Measurements from ENCODE around the gene CYBC1. TPM values are rescaled to one million over a fixed set of nuclear protein-coding genes. Genes with fewer than 3 reads are reported as not detected.

The CYBC1 gene
- total and polyA plus RNA-seq, 2 of the 4 experiments (the other 2 are of a cell fraction), result 75.1 to 76.7 TPM

DNA sequence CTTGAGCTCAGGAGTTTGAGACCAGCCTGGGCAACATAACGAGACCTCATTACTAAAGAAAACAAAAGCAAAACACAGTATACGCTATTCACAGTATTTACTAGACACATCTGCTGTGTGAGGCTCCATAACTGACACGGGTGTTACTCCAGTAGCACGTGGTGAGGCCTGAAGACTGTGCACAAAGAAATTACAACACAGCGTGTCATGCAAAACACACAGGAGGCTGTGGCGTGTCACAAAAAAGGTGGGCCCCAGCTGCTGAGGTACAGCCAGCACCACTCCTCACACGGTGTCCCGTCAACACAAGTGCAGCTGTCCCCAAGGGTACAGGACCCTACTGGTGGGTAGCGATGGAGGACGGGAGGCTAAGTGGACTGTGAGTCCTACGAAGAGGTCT, 2.7 kb downstream of the CYBC1 start:
- DNase-seq (no peak), ATAC-seq (ENCODE audit: low read depth) (no peak)
- H4K91ac ChIP-seq (ENCODE audit: insufficient read depth, low read depth, low read length), result no peak overlapping the region
- peaks cover 32% of the 10 kb centered on the region for H3K36me3 ChIP-seq (ENCODE audit: control insufficient read depth, insufficient read depth, low read length)
- H4K5ac ChIP-seq (ENCODE audit: low read depth, low read length), result no peak overlapping the region
- TF ChIP-seq SMC3 (IDR thresholded peaks at IDR 0.05; ENCODE audit: low read depth, low read length) (no peak), MAZ (IDR thresholded peaks at IDR 0.05; ENCODE audit: borderline replicate concordance, low read depth, low read length) (no peak), RAD21 (IDR thresholded peaks at IDR 0.05; ENCODE audit: low read length) (no peak), MXI1 (IDR thresholded peaks at IDR 0.05; ENCODE audit: borderline replicate concordance, low read depth, low read length) (no peak), RCOR1 (IDR thresholded peaks at IDR 0.05; ENCODE audit: insufficient replicate concordance, low read length) (no peak), CHD1 (IDR thresholded peaks at IDR 0.05; ENCODE audit: low read depth, low read length) (no peak), FOS (IDR thresholded peaks at IDR 0.05; ENCODE audit: low read depth, low read length) (no peak), POLR2A (IDR thresholded peaks at IDR 0.05; ENCODE audit: low read depth, low read length) (no peak), BHLHE40 (IDR thresholded peaks at IDR 0.05; ENCODE audit: low read depth, low read length) (no peak), CEBPB (IDR thresholded peaks at IDR 0.05; ENCODE audit: low read depth, low read length) (no peak), MAFK (IDR thresholded peaks at IDR 0.05; ENCODE audit: low read depth, low read length) (no peak), NFE2L2 (IDR thresholded peaks at IDR 0.05; ENCODE audit: low read depth, low read length) (no peak), RFX5 (IDR thresholded peaks at IDR 0.05; ENCODE audit: low read depth, low read length) (no peak)
- TF ChIP-seq, protein P1, sequence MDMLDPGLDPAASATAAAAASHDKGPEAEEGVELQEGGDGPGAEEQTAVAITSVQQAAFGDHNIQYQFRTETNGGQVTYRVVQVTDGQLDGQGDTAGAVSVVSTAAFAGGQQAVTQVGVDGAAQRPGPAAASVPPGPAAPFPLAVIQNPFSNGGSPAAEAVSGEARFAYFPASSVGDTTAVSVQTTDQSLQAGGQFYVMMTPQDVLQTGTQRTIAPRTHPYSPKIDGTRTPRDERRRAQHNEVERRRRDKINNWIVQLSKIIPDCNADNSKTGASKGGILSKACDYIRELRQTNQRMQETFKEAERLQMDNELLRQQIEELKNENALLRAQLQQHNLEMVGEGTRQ (IDR thresholded peaks at IDR 0.05; ENCODE audit: low read depth, low read length), result no peak
- TF ChIP-seq, protein P2, sequence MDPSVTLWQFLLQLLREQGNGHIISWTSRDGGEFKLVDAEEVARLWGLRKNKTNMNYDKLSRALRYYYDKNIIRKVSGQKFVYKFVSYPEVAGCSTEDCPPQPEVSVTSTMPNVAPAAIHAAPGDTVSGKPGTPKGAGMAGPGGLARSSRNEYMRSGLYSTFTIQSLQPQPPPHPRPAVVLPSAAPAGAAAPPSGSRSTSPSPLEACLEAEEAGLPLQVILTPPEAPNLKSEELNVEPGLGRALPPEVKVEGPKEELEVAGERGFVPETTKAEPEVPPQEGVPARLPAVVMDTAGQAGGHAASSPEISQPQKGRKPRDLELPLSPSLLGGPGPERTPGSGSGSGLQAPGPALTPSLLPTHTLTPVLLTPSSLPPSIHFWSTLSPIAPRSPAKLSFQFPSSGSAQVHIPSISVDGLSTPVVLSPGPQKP (IDR thresholded peaks at IDR 0.05; ENCODE audit: borderline replicate concordance, low read depth, low read length), result no peak
- TF ChIP-seq, protein P3, sequence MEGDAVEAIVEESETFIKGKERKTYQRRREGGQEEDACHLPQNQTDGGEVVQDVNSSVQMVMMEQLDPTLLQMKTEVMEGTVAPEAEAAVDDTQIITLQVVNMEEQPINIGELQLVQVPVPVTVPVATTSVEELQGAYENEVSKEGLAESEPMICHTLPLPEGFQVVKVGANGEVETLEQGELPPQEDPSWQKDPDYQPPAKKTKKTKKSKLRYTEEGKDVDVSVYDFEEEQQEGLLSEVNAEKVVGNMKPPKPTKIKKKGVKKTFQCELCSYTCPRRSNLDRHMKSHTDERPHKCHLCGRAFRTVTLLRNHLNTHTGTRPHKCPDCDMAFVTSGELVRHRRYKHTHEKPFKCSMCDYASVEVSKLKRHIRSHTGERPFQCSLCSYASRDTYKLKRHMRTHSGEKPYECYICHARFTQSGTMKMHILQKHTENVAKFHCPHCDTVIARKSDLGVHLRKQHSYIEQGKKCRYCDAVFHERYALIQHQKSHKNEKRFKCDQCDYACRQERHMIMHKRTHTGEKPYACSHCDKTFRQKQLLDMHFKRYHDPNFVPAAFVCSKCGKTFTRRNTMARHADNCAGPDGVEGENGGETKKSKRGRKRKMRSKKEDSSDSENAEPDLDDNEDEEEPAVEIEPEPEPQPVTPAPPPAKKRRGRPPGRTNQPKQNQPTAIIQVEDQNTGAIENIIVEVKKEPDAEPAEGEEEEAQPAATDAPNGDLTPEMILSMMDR (conservative IDR thresholded peaks at IDR 0.05; ENCODE audit: low read depth, low read length), result no peak
- H3K4me2 ChIP-seq (ENCODE audit: low read depth, low read length), result no peak overlapping the region
- H3K56ac ChIP-seq (ENCODE audit: extremely low read depth, insufficient read depth, low read length), result no peak overlapping the region
- intact Hi-C loops (cut with micrococcal nuclease), result no loop called here
- 97% methylated on average over 4 of the region's 11 CpGs; no CpG with 5 or more reads in 1 of the 2 experiments for WGBS, 2 experiments (ENCODE audit: extremely low coverage in 2 of 2, insufficient read length in 1 of 2)
- no peak overlapping the region for H4K8ac ChIP-seq (ENCODE audit: low read depth in 2 of 2, low read length in 2 of 2)
- H3K18ac ChIP-seq (ENCODE audit: low read depth, low read length), result no peak overlapping the region
- no peak overlapping the region for H3K4me3 ChIP-seq (ENCODE audit: insufficient read depth, low read depth, low read length)
- H2AK5ac ChIP-seq (ENCODE audit: low read depth, low read length), result no peak overlapping the region
- no peak overlapping the region for H3K23ac ChIP-seq (ENCODE audit: low read depth, low read length)
- H3K27ac ChIP-seq (ENCODE audit: insufficient read depth, low read length), result no peak overlapping the region
- H3K79me1 ChIP-seq (ENCODE audit: low read depth in 1 of 2, low read length in 2 of 2), result peaks cover 23 to 50% of the 10 kb centered on the region in 2 experiments
- H2BK20ac ChIP-seq (ENCODE audit: low read depth, low read length), result no peak overlapping the region
- dilution Hi-C loops (cut with HindIII; ENCODE audit: low sequenced_read_pairs, unreplicated experiment), result no loop called here
- H3K9me1 ChIP-seq (ENCODE audit: insufficient read depth, low read length), result 0 out of 2 replicates have a peak, but pooled peaks cover 8% of the 10 kb centered on the region
- peaks cover 8% of the 10 kb centered on the region for H4K20me1 ChIP-seq (ENCODE audit: insufficient read depth, low read length)
- POLR2A ChIA-PET (ENCODE audit: unreplicated experiment), result no interaction called here
- no peak overlapping the region for H2AFZ ChIP-seq (replicated peaks; ENCODE audit: low read length, poor library complexity)
- no peak overlapping the region for H2BK120ac ChIP-seq (ENCODE audit: low read depth, low read length)
- BruUV-seq (replicated peaks), result no TSS peak
- no peak overlapping the region for H3K4ac ChIP-seq (ENCODE audit: low read depth, low read length)
- H3K27me3 ChIP-seq (ENCODE audit: control insufficient read depth, insufficient read depth, low read length), result no peaks in the 10 kb centered on the region
- peaks cover 11% of the 10 kb centered on the region; the same call in 1 of the 2 replicates for H3K4me1 ChIP-seq (ENCODE audit: control insufficient read depth, insufficient read depth, low read length)
- peak overlapping the region; percentile 36 for H2AK9ac ChIP-seq (replicated peaks; ENCODE audit: low read depth, low read length, poor library complexity)
- CTCF ChIA-PET, result no interaction called here
- H3K9me3 ChIP-seq (ENCODE audit: control insufficient read depth, insufficient read depth, low read length), result no peaks in the 10 kb centered on the region
- no peak overlapping the region for H3K14ac ChIP-seq (replicated peaks; ENCODE audit: low read depth, low read length)
- no peak overlapping the region for H3K9ac ChIP-seq (ENCODE audit: low read depth, low read length)
- no peak overlapping the region for H2BK15ac ChIP-seq (ENCODE audit: low read depth, low read length)
- in situ Hi-C loops (cut with MboI; ENCODE audit: low sequenced_read_pairs), result no loop called here
- H2BK5ac ChIP-seq (ENCODE audit: low read depth, low read length, poor library complexity, severe bottlenecking), result no peak overlapping the region

All from IMR-90 (cell line).